ENCODE measurements around the gene MAPK1. TPM values are rescaled to one million over a fixed set of nuclear protein-coding genes. Genes with fewer than 3 reads are reported as not detected.

Gene MAPK1
- total RNA-seq: 87.6 and 107 TPM in 2 replicates

GRCh38 chr22:21867528-21868266, at the start of gene MAPK1:
Gene MAPK1, minus strand, starts transcription at chr22:21867645. Its CDS starts 205 bp downstream, at chr22:21867440.

DNA sequence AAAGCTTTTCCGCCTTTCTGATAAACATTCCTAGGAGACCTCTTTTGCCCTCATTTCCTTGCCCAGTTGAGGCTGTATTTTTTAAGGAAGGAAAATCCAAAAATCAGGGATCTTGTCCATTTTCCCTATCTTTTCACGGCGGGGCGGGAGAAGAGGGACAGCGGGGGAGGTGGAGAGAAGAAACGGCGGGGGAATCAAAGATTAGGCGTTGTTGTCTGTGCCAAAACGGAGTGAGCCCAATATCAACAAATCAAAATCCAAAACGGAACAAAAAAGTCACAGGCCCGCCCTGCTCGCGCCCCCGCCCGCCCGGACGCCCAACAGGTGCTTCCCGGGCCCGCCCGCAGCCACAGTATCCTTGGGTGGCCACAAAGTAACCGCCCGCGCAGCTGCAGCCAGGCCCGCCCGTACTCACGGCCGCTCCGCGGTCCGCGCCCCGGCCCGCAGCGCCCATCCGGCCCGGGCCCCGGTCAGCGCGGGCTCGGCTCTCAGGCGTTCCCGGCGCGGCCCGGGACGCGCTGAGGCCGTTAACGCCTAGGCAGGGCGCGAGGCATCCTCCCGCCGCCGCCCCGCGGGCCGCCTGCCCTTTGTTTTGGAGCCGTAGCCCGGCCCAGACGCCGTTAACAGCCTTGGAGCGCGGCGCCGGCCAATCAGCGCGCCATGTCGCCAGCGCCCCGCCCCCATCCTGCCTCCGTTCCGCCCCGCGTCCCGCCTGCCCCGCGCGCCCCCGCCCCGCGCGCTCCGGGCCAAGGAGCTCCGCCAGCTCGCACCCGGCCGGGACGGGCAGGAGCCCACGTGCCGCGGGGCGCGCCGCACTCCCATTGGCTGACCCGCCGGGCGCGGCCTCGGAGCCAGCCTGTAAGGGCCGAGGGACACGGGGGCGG, 132.0 kb downstream of the MAPK1 start, which contains the start of gene YPEL1:
YPEL1 (minus strand) TSS at position 595 of the 884 bp plus-strand sequence. CDS start 25,050 bp downstream, outside the sequence.

Small RNA genes lying within 50 kb of the gene (small RNA-seq; reads per million reads assigned to genes)
- not detected for gene RN7SL280P
- gene RNA5SP493: 0.28 reads per million

Other genes with a start within 250 kb of the MAPK1 start
- 30.1 and 34.7 TPM in 2 replicates for gene YDJC, start 237.6 kb downstream of the MAPK1 start, total RNA-seq
- 0.13 and 0.14 TPM in 2 replicates for gene CCDC116, start 234.9 kb downstream of the MAPK1 start, total RNA-seq
- gene SDF2L1, start 225.3 kb downstream of the MAPK1 start, total RNA-seq: 24.8 and 26.5 TPM in 2 replicates
- gene PPIL2, start 201.6 kb downstream of the MAPK1 start, total RNA-seq: 30.2 and 36.0 TPM in 2 replicates
- 2.3 and 2.6 TPM in 2 replicates for gene YPEL1, start 131.9 kb downstream of the MAPK1 start, total RNA-seq
- 142 and 172 TPM in 2 replicates for gene PPM1F, start 85.2 kb upstream of the MAPK1 start, total RNA-seq
- 40.0 and 42.6 TPM in 2 replicates for gene TOP3B, start 115.1 kb upstream of the MAPK1 start, total RNA-seq